ENCODE measurements around the gene NTRK3.

NTRK3 gene

GRCh38 chr15:88166082-88166993 is 90.2 kb downstream of the NTRK3 start:
- TF ChIP-seq CTCF (IDR thresholded peaks at IDR 0.05; ENCODE audit: borderline replicate concordance, extremely low read depth, low read length, poor library complexity, severe bottlenecking) (no peak), EZH2 (IDR thresholded peaks at IDR 0.05; ENCODE audit: borderline replicate concordance, low read depth, low read length, severe bottlenecking) (no peak)
- no peaks in the 10 kb centered on the region for H3K4me1 ChIP-seq (ENCODE audit: insufficient read depth, low read length)
- peak; percentile 54 for DNase-seq
- H3K36me3 ChIP-seq (ENCODE audit: insufficient read depth, low read length), result no peaks in the 10 kb centered on the region
- H3K4me3 ChIP-seq (ENCODE audit: low read depth in 1 of 2, low read length in 2 of 2), result no peak overlapping the region
- no peaks in the 10 kb centered on the region for H3K79me2 ChIP-seq (ENCODE audit: insufficient read depth, low read length)
- ATAC-seq (ENCODE audit: insufficient read depth, low read depth), result peak; percentile 79
- no peaks in the 10 kb centered on the region for H3K27me3 ChIP-seq (ENCODE audit: insufficient read depth, low read length, poor library complexity)
- no peak overlapping the region for H3K27ac ChIP-seq (ENCODE audit: low read length)
- no peaks in the 10 kb centered on the region for H3K9me3 ChIP-seq (ENCODE audit: insufficient read depth, low read length, severe bottlenecking)
- no peak overlapping the region for H2AFZ ChIP-seq (ENCODE audit: low read depth, low read length)
- H3K9ac ChIP-seq (ENCODE audit: low read depth, low read length), result no peak overlapping the region
- H3K4me2 ChIP-seq (ENCODE audit: insufficient read depth, low read length), result no peak overlapping the region
- H4K20me1 ChIP-seq (ENCODE audit: insufficient read depth, low read length), result no peaks in the 10 kb centered on the region

GRCh38 chr15:88161636-88162035 is 94.9 kb downstream of the NTRK3 start:
- Histone ChIP-seq H3K36me3 (ENCODE audit: insufficient read depth, low read length) (no peaks in the 10 kb centered on the region), H3K4me3 (ENCODE audit: low read depth in 1 of 2, low read length in 2 of 2) (no peak overlapping the region), H3K4me1 (ENCODE audit: insufficient read depth, low read length) (no peaks in the 10 kb centered on the region), H3K9ac (ENCODE audit: low read depth, low read length) (no peak overlapping the region), H2AFZ (ENCODE audit: low read depth, low read length) (no peak overlapping the region), H3K27ac (ENCODE audit: low read length) (no peak overlapping the region), H3K9me3 (ENCODE audit: insufficient read depth, low read length, severe bottlenecking) (no peaks in the 10 kb centered on the region), H3K79me2 (ENCODE audit: insufficient read depth, low read length) (no peaks in the 10 kb centered on the region), H4K20me1 (ENCODE audit: insufficient read depth, low read length) (no peaks in the 10 kb centered on the region), H3K4me2 (ENCODE audit: insufficient read depth, low read length) (no peak overlapping the region), H3K27me3 (ENCODE audit: insufficient read depth, low read length, poor library complexity) (no peaks in the 10 kb centered on the region)
- TF ChIP-seq CTCF (IDR thresholded peaks at IDR 0.05; ENCODE audit: borderline replicate concordance, extremely low read depth, low read length, poor library complexity, severe bottlenecking) (no peak), EZH2 (IDR thresholded peaks at IDR 0.05; ENCODE audit: borderline replicate concordance, low read depth, low read length, severe bottlenecking) (no peak)
- ATAC-seq (ENCODE audit: insufficient read depth, low read depth) (no peak), DNase-seq (no peak)

GRCh38 chr15:88155310-88155709 is 101.2 kb downstream of the NTRK3 start:
- H3K9ac ChIP-seq (ENCODE audit: low read depth, low read length), result no peak overlapping the region
- no peaks in the 10 kb centered on the region for H3K9me3 ChIP-seq (ENCODE audit: insufficient read depth, low read length, severe bottlenecking)
- no peaks in the 10 kb centered on the region for H3K27me3 ChIP-seq (ENCODE audit: insufficient read depth, low read length, poor library complexity)
- ATAC-seq (ENCODE audit: insufficient read depth, low read depth) (no peak), DNase-seq (no peak)
- H3K79me2 ChIP-seq (ENCODE audit: insufficient read depth, low read length), result no peaks in the 10 kb centered on the region
- no peak overlapping the region for H3K27ac ChIP-seq (ENCODE audit: low read length)
- H3K4me3 ChIP-seq (ENCODE audit: low read depth in 1 of 2, low read length in 2 of 2), result no peak overlapping the region
- no peaks in the 10 kb centered on the region for H4K20me1 ChIP-seq (ENCODE audit: insufficient read depth, low read length)
- H3K4me1 ChIP-seq (ENCODE audit: insufficient read depth, low read length), result no peaks in the 10 kb centered on the region
- no peaks in the 10 kb centered on the region for H3K36me3 ChIP-seq (ENCODE audit: insufficient read depth, low read length)
- TF ChIP-seq EZH2 (IDR thresholded peaks at IDR 0.05; ENCODE audit: borderline replicate concordance, low read depth, low read length, severe bottlenecking), result no peak
- TF ChIP-seq CTCF (IDR thresholded peaks at IDR 0.05; ENCODE audit: borderline replicate concordance, extremely low read depth, low read length, poor library complexity, severe bottlenecking), result no peak
- no peak overlapping the region for H2AFZ ChIP-seq (ENCODE audit: low read depth, low read length)
- no peak overlapping the region for H3K4me2 ChIP-seq (ENCODE audit: insufficient read depth, low read length)
